ENCODE data around the gene SLC9A7.

The SLC9A7 gene

DNA sequence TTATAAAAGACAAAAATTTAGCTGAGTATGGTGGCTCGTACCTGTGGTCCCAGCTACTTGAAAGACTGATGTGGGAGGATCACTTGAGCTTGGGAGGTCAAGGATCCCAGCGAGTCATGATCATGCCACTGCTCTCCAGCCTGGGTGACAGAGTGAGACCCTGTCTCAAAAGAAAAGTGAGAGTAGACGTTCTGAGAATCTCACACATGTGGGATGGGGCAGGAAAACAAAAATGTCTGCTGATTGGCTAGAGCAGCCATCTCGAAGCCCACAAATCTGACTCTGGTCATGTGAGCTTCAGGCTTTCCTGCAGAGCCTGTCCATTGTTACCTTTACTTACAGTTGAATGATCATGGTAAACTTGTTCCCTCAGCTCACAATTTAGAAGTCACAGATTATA, 23.1 kb upstream of the SLC9A7 start:
- Histone ChIP-seq H3K9ac (no peak overlapping the region), H3K4me2 (no peak overlapping the region), H2AFZ (ENCODE audit: low read depth) (no peak overlapping the region), H3K79me2 (ENCODE audit: insufficient read depth, low read depth) (no peaks in the 10 kb centered on the region), H3K4me3 (IDR thresholded peaks at IDR 0.05; ENCODE audit: insufficient read depth, low read depth, low read length) (no peak overlapping the region), H3K4me1 (ENCODE audit: low read depth, poor library complexity, severe bottlenecking) (no peaks in the 10 kb centered on the region), H3K27ac (no peak overlapping the region), H4K20me1 (ENCODE audit: insufficient read depth) (no peaks in the 10 kb centered on the region), H3K36me3 (ENCODE audit: insufficient read depth) (no peaks in the 10 kb centered on the region), H3K27me3 (ENCODE audit: insufficient read depth, low read depth) (no peaks in the 10 kb centered on the region)
- TF ChIP-seq, protein P1, sequence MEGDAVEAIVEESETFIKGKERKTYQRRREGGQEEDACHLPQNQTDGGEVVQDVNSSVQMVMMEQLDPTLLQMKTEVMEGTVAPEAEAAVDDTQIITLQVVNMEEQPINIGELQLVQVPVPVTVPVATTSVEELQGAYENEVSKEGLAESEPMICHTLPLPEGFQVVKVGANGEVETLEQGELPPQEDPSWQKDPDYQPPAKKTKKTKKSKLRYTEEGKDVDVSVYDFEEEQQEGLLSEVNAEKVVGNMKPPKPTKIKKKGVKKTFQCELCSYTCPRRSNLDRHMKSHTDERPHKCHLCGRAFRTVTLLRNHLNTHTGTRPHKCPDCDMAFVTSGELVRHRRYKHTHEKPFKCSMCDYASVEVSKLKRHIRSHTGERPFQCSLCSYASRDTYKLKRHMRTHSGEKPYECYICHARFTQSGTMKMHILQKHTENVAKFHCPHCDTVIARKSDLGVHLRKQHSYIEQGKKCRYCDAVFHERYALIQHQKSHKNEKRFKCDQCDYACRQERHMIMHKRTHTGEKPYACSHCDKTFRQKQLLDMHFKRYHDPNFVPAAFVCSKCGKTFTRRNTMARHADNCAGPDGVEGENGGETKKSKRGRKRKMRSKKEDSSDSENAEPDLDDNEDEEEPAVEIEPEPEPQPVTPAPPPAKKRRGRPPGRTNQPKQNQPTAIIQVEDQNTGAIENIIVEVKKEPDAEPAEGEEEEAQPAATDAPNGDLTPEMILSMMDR (conservative IDR thresholded peaks at IDR 0.05; ENCODE audit: low read depth, low read length), result no peak

DNA sequence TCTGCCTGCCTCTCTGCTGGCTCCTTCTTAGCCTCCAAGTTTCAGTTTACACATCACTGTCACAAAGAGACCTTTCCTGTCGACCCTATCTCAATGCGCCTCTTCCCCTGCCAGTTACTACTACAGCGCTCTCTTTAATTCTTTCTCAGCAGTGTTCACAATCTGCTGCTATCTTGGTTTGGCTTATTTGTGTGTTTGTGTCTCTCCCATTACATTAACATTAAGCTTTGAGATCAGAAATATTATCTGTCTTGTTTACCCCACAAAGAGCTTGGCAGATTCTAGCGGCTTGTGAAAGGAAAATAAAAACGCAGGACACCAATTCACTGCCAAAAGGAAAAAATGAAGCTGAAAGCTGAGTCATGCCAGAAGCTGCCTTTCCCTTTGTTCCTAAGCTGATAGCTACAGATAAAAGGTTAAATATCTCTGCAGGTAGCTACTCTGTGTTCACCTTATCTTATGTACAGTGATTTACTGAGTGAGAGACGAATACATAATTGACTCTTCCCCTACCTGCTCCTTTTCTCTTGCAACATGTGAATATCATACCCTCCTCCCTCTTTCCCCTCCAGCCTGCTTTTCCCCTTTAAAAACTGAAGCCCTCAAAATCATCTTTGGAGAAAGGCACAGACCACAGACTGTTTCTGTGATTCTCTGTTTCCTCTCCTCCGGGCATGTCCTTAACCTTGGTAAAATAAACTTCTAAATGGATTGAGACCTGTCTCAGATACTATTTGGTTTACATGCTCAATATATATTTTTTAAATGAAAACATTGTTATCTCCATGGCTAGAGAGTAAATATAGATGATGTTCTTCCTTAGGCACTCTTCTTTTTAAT, 19.3 kb upstream of the SLC9A7 start:
- H3K27ac ChIP-seq, result no peak overlapping the region
- H3K4me3 ChIP-seq (IDR thresholded peaks at IDR 0.05; ENCODE audit: insufficient read depth, low read depth, low read length), result no peak overlapping the region
- H4K20me1 ChIP-seq (ENCODE audit: insufficient read depth), result no peaks in the 10 kb centered on the region
- H3K27me3 ChIP-seq (ENCODE audit: insufficient read depth, low read depth), result no peaks in the 10 kb centered on the region
- TF ChIP-seq, protein P1 (conservative IDR thresholded peaks at IDR 0.05; ENCODE audit: low read depth, low read length), result no peak
- H3K4me2 ChIP-seq, result no peak overlapping the region
- no peak overlapping the region for H2AFZ ChIP-seq (ENCODE audit: low read depth)
- no peaks in the 10 kb centered on the region for H3K4me1 ChIP-seq (ENCODE audit: low read depth, poor library complexity, severe bottlenecking)
- no peak overlapping the region for H3K9ac ChIP-seq
- H3K36me3 ChIP-seq (ENCODE audit: insufficient read depth), result no peaks in the 10 kb centered on the region
- no peaks in the 10 kb centered on the region for H3K79me2 ChIP-seq (ENCODE audit: insufficient read depth, low read depth)

DNA sequence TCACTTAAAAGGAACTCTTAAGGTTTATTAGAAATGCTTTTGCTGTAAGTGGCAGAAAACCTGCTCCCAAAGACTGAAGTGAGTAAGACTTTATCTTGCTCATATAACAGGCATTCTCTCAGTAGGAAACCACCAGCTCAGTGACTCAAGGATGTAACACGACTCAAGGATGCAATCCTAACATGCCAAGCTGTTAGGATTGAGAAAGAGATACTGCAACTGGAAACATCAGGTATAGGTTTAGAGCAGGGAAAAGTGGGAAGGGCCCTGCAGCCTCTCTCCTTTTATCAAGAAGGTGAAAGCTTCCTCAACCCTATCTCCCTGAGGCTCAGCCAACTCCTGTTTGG, 11.9 kb upstream of the SLC9A7 start:
- no peaks in the 10 kb centered on the region for H3K27me3 ChIP-seq (ENCODE audit: insufficient read depth, low read depth)
- no peak overlapping the region for H3K4me3 ChIP-seq (IDR thresholded peaks at IDR 0.05; ENCODE audit: insufficient read depth, low read depth, low read length)
- H3K27ac ChIP-seq, result no peak overlapping the region
- H3K36me3 ChIP-seq (ENCODE audit: insufficient read depth), result no peaks in the 10 kb centered on the region
- no peaks in the 10 kb centered on the region for H3K79me2 ChIP-seq (ENCODE audit: insufficient read depth, low read depth)
- TF ChIP-seq, protein P1 (conservative IDR thresholded peaks at IDR 0.05; ENCODE audit: low read depth, low read length), result no peak
- H3K9ac ChIP-seq, result no peak overlapping the region
- H2AFZ ChIP-seq (ENCODE audit: low read depth), result no peak overlapping the region
- no peak overlapping the region for H3K4me2 ChIP-seq
- H3K4me1 ChIP-seq (ENCODE audit: low read depth, poor library complexity, severe bottlenecking), result no peaks in the 10 kb centered on the region
- no peaks in the 10 kb centered on the region for H4K20me1 ChIP-seq (ENCODE audit: insufficient read depth)

DNA sequence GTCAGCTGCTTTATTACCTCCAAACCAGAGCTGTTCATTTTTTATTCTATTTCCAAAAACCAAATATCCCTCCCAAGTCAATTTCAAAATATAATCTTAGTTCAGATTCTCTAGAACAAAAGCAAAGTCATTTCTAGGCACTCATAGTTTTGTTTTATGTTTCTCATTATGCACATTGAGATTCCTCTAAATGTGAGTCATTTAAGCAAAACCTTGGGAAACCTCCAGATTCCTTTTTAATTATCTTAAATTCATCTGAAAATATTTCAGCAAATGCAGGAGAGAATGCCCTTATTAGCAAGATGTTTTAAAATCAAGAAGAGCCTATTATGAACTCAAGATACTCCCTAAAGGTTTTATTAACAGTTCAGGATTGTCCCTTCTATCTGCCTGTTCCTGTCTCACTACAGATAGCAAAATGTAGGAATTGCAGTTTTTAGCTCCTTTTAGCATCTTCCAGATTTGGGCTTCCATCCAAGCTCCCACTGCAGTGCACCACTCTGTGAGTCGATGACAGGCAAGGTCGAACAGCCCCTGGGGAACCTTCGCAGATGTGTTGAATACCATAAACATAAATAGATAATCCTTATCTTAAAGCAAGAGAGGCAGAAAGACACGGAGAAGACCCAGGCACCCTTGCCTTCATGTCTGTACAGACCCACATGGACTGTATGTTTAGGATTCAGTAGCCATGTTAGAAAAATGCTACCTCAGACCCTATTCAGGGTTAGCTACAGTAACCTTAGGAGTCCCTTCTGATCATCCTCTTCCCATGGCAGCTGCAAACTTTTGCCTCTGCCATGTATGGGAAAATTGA, 11.3 kb upstream of the SLC9A7 start:
- no peaks in the 10 kb centered on the region for H3K4me1 ChIP-seq (ENCODE audit: low read depth, poor library complexity, severe bottlenecking)
- H3K27ac ChIP-seq, result no peak overlapping the region
- H4K20me1 ChIP-seq (ENCODE audit: insufficient read depth), result no peaks in the 10 kb centered on the region
- TF ChIP-seq, protein P1 (conservative IDR thresholded peaks at IDR 0.05; ENCODE audit: low read depth, low read length), result no peak
- H2AFZ ChIP-seq (ENCODE audit: low read depth), result no peak overlapping the region
- no peak overlapping the region for H3K9ac ChIP-seq
- no peaks in the 10 kb centered on the region for H3K79me2 ChIP-seq (ENCODE audit: insufficient read depth, low read depth)
- H3K27me3 ChIP-seq (ENCODE audit: insufficient read depth, low read depth), result no peaks in the 10 kb centered on the region
- H3K4me3 ChIP-seq (IDR thresholded peaks at IDR 0.05; ENCODE audit: insufficient read depth, low read depth, low read length), result no peak overlapping the region
- H3K4me2 ChIP-seq, result no peak overlapping the region
- H3K36me3 ChIP-seq (ENCODE audit: insufficient read depth), result no peaks in the 10 kb centered on the region

All from KMS-11 (cell line).